Measurements from ENCODE around the gene EXOC3L1.
A peak's percentile ranks its signal among the peaks of the same experiment; 100 is the strongest.

The EXOC3L1 gene

DNA sequence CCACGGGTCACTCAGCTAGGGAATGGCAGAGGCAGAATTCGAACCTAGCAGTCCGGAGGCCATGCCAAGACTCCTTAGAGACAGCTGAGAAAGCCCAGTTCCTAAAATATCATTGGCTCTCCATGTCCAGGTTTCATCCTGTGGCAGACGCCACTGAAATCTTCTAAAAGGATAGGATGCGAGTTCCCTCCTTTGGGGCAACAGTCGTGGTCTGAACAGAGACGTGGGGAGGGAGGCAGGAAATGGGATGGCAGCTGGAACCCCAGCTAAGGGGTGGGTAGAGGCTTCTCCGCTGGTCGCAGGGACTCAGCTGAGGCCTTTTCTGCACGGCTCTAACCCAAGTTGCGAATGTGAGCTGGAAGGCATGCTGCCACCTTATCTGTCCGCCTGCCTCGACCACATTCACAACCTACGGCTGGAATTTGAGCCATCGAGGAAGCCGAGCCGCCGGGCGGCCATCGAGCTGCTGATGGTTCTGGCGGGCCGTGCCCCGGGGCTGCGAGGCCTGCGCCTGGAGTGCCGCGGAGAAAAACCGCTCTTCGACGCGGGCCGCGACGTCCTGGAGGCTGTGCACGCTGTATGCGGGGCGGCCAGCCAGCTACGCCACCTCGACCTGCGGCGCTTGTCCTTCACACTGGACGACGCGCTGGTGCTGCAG is 27.3 kb downstream of the EXOC3L1 start:
- no peak for DNase-seq

- DNase-seq = no peak
Measured at GRCh38 chr16:67161595-67162058, 28.3 kb downstream of the EXOC3L1 start.

DNA sequence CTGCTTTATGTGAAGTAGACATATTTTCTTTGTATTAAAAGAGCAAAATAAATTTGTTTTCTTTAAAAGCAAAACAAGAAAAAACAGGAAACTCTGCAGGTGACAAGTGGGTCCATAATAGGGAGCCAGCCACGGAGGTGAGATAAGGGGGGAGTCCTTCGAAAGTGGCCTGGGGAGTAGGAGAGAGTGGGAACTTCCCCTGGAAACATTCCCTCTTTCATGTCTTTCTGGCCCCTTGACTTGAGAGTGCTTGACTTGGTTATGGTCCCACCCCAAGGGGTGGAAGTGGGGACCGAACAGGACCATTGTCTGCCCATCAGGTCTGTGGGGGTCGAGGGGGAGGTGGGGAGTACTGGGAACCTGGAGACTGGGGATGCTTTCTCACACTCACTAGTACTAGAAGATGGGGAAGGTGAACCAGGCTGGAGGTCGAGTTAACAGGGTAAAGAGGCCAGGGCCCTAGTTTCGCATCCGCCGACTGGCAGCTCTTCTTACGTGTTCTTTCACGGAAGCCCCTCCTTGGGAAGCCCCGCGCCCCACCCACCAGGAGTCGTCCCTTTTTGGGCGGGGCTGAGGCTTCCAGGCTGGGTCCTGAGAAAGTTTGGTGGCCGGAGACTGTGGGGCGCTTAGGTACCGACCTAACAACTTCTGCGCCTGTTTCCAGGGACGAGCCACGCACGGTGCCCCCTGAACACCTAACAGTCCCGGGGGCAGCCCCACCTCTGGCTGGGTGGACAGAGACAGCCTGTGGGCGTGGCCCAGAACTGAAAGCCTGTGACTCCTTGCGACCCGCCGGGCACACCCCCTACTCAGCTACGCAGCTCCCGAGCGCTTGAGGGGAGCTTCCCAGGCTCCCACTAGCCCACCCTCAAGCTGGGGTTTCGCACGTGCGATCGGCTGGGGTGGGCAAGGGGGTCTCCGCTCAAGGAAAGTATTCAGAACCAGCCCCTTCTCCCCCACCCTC is 31.0 kb downstream of the EXOC3L1 start:
- DNase-seq = peak; percentile 49

- DNase-seq = no peak
Measured at GRCh38 chr16:67157892-67158635, 31.9 kb downstream of the EXOC3L1 start.

DNA sequence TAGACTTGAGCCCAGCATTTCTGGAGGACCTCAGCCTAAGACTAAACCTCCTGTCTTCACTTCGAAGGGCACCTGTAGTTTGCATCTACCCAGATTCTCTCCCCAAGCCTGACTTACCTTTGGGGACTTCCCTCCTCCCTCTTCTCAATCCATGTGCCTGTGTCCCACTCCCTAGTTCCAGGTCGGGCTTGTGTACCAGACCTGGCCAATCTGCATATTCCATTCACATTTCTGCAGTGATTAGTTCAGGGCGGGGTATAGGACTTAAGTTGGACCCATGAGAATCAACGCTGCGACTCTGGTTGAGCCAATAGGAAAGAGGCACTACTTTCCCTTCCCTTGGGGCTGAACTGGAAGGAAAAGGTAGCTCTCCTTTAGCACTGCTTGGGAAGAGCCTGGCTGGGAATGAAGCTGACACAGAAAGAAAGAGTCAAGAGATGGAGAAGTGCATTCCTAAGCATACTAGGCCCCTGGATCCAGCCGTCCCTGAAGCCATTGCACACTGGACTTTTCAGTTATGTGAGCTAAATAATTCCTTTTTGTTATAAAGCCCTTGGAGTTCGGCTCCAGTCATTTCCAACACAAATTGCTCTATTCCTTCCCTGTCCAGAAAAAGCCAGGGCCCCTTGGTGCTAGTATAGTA is 32.7 kb downstream of the EXOC3L1 start:
- no peak for DNase-seq

DNA sequence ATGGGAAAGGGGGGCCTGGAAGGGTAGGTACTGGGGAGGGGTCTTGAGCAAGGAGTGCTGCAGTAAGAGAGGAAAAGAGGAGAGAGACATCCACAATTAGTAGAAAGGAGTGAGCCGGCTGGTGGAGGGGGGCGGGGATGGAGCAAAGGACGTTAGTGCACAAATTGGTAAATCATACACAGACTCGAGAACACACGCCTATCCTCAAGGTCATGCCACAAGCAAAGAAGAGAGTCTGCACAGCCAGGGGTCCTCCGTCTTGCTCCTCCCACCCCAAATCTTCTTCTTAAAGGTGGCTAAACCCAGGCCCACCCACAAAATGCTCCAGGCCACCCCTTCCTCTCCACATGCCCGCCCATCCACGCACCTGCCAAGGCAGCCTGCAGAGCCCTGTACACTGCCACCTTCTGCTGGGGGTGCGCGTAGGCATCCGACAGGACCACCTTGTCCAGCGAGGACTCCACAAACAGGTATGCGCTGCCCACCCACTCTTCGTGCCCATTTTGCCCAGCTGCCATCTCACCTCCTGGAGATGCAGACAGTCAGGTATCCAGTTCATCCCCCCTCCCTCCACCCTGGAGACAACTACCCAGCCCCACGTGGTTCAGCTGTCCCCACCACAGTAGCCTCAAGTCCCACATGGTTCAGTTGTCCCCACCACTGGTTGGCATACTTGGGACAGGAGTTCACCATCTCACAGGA is 33.6 kb downstream of the EXOC3L1 start:
- no peak for DNase-seq

- DNase-seq = peak; percentile 64
Measured at GRCh38 chr16:67155295-67156142, 34.4 kb downstream of the EXOC3L1 start.

DNA sequence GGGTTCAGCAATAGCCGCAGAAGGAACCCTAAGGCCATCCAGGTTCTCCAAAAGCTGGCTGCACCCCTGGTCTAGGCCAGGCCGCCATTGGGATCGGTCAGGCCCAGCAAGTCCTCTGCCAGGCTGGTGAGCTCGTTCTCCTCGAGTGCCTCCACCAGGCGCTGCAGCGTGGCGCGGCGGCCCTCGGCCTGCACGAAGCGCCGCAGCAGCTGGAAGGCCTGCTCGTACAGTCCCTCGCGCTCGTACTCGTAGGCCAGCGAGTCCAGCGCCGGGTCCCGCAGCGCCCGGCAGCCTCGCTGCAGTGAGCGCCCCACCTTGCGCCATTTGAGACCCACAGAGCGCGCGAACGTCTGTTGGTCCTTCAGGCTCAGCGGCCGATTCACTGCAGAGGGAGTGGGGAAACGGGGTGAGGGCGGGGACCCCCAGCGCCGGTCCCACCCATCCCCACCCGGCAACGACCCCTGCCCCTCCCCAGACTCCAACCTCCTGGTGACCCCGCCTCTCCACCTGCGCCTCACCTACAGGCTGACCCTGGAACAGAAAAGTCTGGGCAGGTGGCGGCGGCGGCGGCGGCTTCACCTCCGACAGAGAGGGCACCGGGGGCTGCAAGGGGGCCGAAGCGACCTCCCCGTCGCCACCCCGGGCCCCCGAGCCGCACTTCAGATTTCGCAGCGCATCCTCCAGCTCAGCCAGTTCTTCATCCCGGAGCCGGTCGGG is 35.2 kb downstream of the EXOC3L1 start:
- DNase-seq = no peak

DNA sequence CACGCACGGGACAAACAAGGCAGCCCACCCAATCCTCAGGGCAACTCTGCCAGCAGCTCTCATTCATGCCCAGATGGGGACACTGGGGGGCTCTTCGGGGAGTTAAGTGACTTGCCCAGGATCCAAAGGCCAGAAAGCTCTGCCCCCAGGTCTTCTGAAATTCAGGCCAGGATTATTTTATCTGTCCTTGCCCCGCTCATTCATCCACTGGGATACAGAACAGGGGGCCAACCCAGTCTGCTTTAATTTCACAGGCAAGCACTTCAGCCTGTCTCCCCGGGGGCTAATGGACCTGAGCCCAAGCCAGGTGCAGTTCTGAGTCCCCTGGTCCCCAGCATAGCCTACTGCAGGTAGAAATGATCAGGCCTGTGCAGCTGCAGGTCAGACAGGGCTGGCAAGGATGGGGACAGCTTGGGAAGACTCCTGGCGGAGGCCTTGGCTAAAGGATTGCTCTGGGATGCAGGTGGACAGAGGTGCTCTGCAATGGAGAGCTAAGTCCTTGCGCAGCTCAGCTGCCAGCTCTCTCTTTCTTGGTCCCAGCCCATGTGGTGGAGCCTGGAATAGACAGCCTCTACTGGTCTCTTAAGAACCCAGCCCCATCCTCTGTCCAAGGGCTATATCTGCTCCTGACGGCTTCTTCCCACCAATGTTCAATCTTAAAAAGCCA is 38.4 kb downstream of the EXOC3L1 start:
- no peak for DNase-seq

- peak; percentile 54 for DNase-seq
Measured at GRCh38 chr16:67150833-67151396, 39.0 kb downstream of the EXOC3L1 start, which contains the start of gene B3GNT9. B3GNT9 (minus strand) TSS chr16:67150998; CDS start chr16:67150485, 513 bp downstream.

DNA sequence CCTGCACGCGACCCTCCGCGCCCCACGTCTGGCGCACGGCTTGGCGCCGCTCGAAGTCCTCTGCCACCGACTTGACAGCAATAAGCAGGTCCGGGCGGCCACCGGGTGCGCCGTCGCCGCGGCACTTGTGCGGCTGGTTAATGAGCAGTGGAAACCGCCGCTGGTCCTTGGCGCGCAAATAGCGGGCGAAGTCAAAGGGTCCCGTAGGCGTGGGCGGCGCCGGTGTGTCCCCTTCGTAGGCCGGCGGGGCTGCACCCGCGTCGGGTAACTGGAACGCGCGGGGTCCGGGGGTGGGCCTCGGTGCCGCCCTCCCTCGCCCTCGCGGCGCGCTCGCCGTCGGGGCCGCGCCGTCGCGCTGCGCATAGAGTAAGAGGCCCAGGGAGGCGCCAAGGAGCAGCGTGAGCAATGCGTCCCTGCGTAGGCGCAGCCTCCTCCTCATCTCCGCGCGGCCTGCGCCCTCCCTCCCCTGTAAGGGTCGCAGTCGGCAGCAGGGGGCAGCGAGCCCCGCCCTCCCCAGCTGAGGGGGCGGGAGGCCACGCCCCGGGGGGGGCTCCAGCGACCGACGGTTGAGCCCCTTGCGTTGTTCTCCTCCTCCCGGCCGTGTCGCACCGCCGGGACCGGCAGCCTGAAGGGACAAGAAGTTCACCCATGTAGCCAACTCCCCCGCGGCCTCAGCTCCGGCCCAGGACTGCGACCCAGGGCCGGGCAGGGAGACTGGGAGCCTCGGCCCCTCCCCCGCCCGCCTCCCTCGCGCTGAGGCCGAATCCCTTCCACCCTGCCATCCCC is 39.7 kb downstream of the EXOC3L1 start:
- peak; percentile 56 for DNase-seq

- no peak for DNase-seq
Measured at GRCh38 chr16:67149276-67150046, 40.5 kb downstream of the EXOC3L1 start.

DNA sequence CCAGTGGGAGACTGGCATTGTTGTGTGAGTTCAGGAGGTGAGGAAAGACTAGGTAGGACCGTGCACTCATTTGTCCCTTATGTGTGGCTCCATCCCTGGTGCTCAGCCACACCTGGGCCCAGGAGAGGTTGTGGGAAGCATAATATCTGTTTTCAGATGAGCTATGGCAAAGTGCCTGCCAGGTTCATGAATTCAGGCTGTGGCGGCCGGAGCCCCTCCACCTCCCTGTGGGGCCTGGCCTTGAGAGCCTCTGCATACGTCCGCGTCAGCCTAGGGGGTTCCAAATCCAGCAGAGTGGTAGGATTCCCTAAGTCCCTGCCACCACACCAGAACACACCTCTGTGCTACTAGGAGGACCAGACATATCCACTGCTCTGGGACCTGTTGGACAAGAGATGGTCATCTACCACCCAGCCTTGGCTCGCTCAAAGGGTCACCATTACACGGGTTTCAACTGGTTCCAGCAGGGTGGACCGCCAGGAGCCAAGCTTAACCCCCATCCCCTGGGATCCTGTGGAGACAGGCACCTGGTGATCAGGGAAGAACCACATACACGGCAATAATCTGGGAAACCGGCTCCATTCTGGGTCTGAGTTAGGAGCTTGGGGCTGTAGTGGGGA is 41.2 kb downstream of the EXOC3L1 start:
- DNase-seq = no peak

- no peak for DNase-seq
Measured at GRCh38 chr16:67148221-67148620, 41.7 kb downstream of the EXOC3L1 start.

DNA sequence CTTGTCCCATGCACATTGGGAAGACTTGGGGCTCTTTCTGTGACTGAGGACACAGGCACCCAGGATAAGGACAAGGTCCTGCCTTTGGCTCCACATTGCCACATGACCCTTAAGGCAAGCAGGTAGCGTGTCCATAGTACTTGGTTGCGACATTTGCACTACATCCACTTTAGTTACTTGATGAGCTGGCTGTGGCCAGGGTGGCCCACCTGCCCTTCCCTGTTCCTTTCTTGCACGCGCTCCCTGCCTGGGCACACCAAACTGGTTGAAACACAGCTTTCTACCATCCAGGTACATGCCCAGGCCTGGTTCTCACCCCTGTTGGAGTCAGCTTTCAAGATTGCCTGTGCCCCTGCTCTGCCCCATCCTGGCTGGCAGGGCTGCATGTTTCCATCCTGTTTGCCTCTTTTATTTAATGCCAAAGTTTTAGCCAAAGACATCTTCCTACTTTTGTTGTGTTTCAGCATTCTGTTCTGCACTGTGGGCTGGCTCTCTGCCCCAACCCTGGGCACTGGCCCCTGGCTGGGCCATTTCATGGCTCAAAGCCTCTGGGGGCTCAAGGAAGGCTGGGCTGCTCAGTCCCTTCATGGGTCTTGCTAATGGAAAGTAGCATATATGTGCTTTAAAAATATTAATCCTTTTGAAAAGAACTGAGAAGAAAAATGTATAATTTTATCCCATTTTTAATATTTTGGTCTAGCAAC is 42.3 kb downstream of the EXOC3L1 start:
- no peak for DNase-seq

Measured in fibroblast of skin of back (primary cell).